ENCODE measurements around the gene DCTN4.

DNA sequence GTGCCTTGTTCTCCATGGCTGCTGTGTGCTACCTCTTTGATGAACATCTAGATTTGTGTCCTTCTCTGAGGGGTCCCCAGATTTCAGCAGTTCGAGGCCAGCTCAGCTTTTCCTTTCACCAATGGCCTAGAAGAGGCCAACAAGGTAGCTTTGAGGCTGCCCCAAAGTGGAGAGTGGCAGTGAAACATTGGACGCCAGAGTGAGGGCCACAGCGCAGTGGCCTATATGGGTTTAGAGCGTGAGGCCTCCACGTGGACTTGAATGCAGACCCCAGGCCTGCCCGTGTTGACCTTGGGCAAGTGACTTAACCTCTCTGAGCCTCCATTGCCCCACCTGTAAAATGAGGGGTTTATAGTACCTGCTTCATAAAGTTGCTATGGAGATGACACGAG is 85.9 kb downstream of the DCTN4 start:
- TF ChIP-seq POLR2A (IDR thresholded peaks at IDR 0.05; ENCODE audit: low read depth, low read length) (no peak), POLR2AphosphoS5 (IDR thresholded peaks at IDR 0.05; ENCODE audit: low read depth, low read length) (no peak)

Data from GM12891 (cell line).